ENCODE data around the gene EPB41L5.
"Not testable (repeated sequence)": the region's sequence is repeated elsewhere in the genome, so short reads cannot be mapped to it uniquely, and the experiment has no call there.

The EPB41L5 gene

GRCh38 chr2:120176526-120176925 is 163.6 kb downstream of the EPB41L5 start:
- DNase-seq (ENCODE audit: low read depth, low spot score): no peak
- no peaks in the 10 kb centered on the region for H3K36me3 ChIP-seq (ENCODE audit: insufficient read depth, low read length)
- H3K4me3 ChIP-seq: no peak overlapping the region
- no peak overlapping the region for H3K9ac ChIP-seq (ENCODE audit: insufficient read length)
- H3K27ac ChIP-seq: no peak overlapping the region
- TF ChIP-seq POLR2AphosphoS5 (IDR thresholded peaks at IDR 0.05; ENCODE audit: borderline replicate concordance, low read depth, low read length) (no peak), EZH2 (IDR thresholded peaks at IDR 0.05) (no peak), FOXP2 (optimal IDR thresholded peaks at IDR 0.05; ENCODE audit: control extremely low read depth, extremely low read length, insufficient read depth) (no peak)
- H3K9me3 ChIP-seq (ENCODE audit: low read depth, low read length): no peaks in the 10 kb centered on the region

- Histone ChIP-seq H3K4me3 (no peak overlapping the region), H3K27ac (no peak overlapping the region), H3K36me3 (ENCODE audit: insufficient read depth, low read length) (no peaks in the 10 kb centered on the region), H3K9ac (ENCODE audit: insufficient read length) (no peak overlapping the region), H3K9me3 (ENCODE audit: low read depth, low read length) (no peaks in the 10 kb centered on the region)
- DNase-seq (ENCODE audit: low read depth, low spot score): no peak
- no peak for TF ChIP-seq POLR2AphosphoS5 (IDR thresholded peaks at IDR 0.05; ENCODE audit: borderline replicate concordance, low read depth, low read length)
- TF ChIP-seq EZH2 (IDR thresholded peaks at IDR 0.05): no peak
- TF ChIP-seq FOXP2 (optimal IDR thresholded peaks at IDR 0.05; ENCODE audit: control extremely low read depth, extremely low read length, insufficient read depth): no peak
Measured at GRCh38 chr2:120177001-120177621, 164.2 kb downstream of the EPB41L5 start.

GRCh38 chr2:120177973-120178372 is 165.1 kb downstream of the EPB41L5 start:
- Histone ChIP-seq H3K9me3 (ENCODE audit: low read depth, low read length) (no peaks in the 10 kb centered on the region), H3K36me3 (ENCODE audit: insufficient read depth, low read length) (no peaks in the 10 kb centered on the region), H3K27ac (no peak overlapping the region), H3K4me3 (no peak overlapping the region), H3K9ac (ENCODE audit: insufficient read length) (no peak overlapping the region)
- no peak for DNase-seq (ENCODE audit: low read depth, low spot score)
- TF ChIP-seq EZH2 (IDR thresholded peaks at IDR 0.05): no peak
- no peak for TF ChIP-seq POLR2AphosphoS5 (IDR thresholded peaks at IDR 0.05; ENCODE audit: borderline replicate concordance, low read depth, low read length)

GRCh38 chr2:120179396-120179795 is 166.5 kb downstream of the EPB41L5 start:
- Histone ChIP-seq H3K36me3 (ENCODE audit: insufficient read depth, low read length) (no peaks in the 10 kb centered on the region), H3K9me3 (ENCODE audit: low read depth, low read length) (no peaks in the 10 kb centered on the region), H3K4me3 (no peak overlapping the region), H3K9ac (ENCODE audit: insufficient read length) (no peak overlapping the region), H3K27ac (no peak overlapping the region)
- DNase-seq (ENCODE audit: low read depth, low spot score): no peak
- TF ChIP-seq POLR2AphosphoS5 (IDR thresholded peaks at IDR 0.05; ENCODE audit: borderline replicate concordance, low read depth, low read length): no peak
- TF ChIP-seq FOXP2 (optimal IDR thresholded peaks at IDR 0.05; ENCODE audit: control extremely low read depth, extremely low read length, insufficient read depth): no peak
- TF ChIP-seq EZH2 (IDR thresholded peaks at IDR 0.05): no peak

GRCh38 chr2:120180066-120180465 is 167.2 kb downstream of the EPB41L5 start:
- H3K36me3 ChIP-seq (ENCODE audit: insufficient read depth, low read length): no peaks in the 10 kb centered on the region
- H3K27ac ChIP-seq: no peak overlapping the region
- no peak for DNase-seq (ENCODE audit: low read depth, low spot score)
- TF ChIP-seq EZH2 (IDR thresholded peaks at IDR 0.05): no peak
- no peaks in the 10 kb centered on the region for H3K9me3 ChIP-seq (ENCODE audit: low read depth, low read length)
- H3K4me3 ChIP-seq: no peak overlapping the region
- no peak overlapping the region for H3K9ac ChIP-seq (ENCODE audit: insufficient read length)

- no peak overlapping the region for H3K27ac ChIP-seq
- H3K9me3 ChIP-seq (ENCODE audit: low read depth, low read length): no peaks in the 10 kb centered on the region
- H3K4me3 ChIP-seq: no peak overlapping the region
- TF ChIP-seq FOXP2 (optimal IDR thresholded peaks at IDR 0.05; ENCODE audit: control extremely low read depth, extremely low read length, insufficient read depth) (no peak), POLR2AphosphoS5 (IDR thresholded peaks at IDR 0.05; ENCODE audit: borderline replicate concordance, low read depth, low read length) (no peak), EZH2 (IDR thresholded peaks at IDR 0.05) (no peak)
- no peaks in the 10 kb centered on the region for H3K36me3 ChIP-seq (ENCODE audit: insufficient read depth, low read length)
- no peak for DNase-seq (ENCODE audit: low read depth, low spot score)
- no peak overlapping the region for H3K9ac ChIP-seq (ENCODE audit: insufficient read length)
Measured at GRCh38 chr2:120182019-120182560, 169.2 kb downstream of the EPB41L5 start.

GRCh38 chr2:120189189-120189588 is 176.3 kb downstream of the EPB41L5 start:
- no peak overlapping the region for H3K4me3 ChIP-seq
- H3K27ac ChIP-seq: no peak overlapping the region
- TF ChIP-seq POLR2AphosphoS5 (IDR thresholded peaks at IDR 0.05; ENCODE audit: borderline replicate concordance, low read depth, low read length): no peak
- no peak for TF ChIP-seq FOXP2 (optimal IDR thresholded peaks at IDR 0.05; ENCODE audit: control extremely low read depth, extremely low read length, insufficient read depth)
- TF ChIP-seq EZH2 (IDR thresholded peaks at IDR 0.05): no peak
- no peak overlapping the region for H3K9ac ChIP-seq (ENCODE audit: insufficient read length)
- DNase-seq (ENCODE audit: low read depth, low spot score): no peak
- H3K9me3 ChIP-seq (ENCODE audit: low read depth, low read length): no peaks in the 10 kb centered on the region
- H3K36me3 ChIP-seq (ENCODE audit: insufficient read depth, low read length): no peaks in the 10 kb centered on the region

GRCh38 chr2:120192280-120192679 is 179.4 kb downstream of the EPB41L5 start:
- no peak for DNase-seq (ENCODE audit: low read depth, low spot score)
- no peak overlapping the region for H3K4me3 ChIP-seq
- H3K9ac ChIP-seq (ENCODE audit: insufficient read length): no peak overlapping the region
- TF ChIP-seq EZH2 (IDR thresholded peaks at IDR 0.05) (no peak), POLR2AphosphoS5 (IDR thresholded peaks at IDR 0.05; ENCODE audit: borderline replicate concordance, low read depth, low read length) (no peak), FOXP2 (optimal IDR thresholded peaks at IDR 0.05; ENCODE audit: control extremely low read depth, extremely low read length, insufficient read depth) (no peak)
- H3K27ac ChIP-seq: no peak overlapping the region
- no peaks in the 10 kb centered on the region for H3K36me3 ChIP-seq (ENCODE audit: insufficient read depth, low read length)
- H3K9me3 ChIP-seq (ENCODE audit: low read depth, low read length): no peaks in the 10 kb centered on the region

- no peak overlapping the region for H3K9ac ChIP-seq (ENCODE audit: insufficient read length)
- no peaks in the 10 kb centered on the region for H3K36me3 ChIP-seq (ENCODE audit: insufficient read depth, low read length)
- H3K4me3 ChIP-seq: no peak overlapping the region
- TF ChIP-seq EZH2 (IDR thresholded peaks at IDR 0.05) (no peak), POLR2AphosphoS5 (IDR thresholded peaks at IDR 0.05; ENCODE audit: borderline replicate concordance, low read depth, low read length) (no peak), FOXP2 (optimal IDR thresholded peaks at IDR 0.05; ENCODE audit: control extremely low read depth, extremely low read length, insufficient read depth) (no peak)
- H3K9me3 ChIP-seq (ENCODE audit: low read depth, low read length): no peaks in the 10 kb centered on the region
- no peak overlapping the region for H3K27ac ChIP-seq
- no peak for DNase-seq (ENCODE audit: low read depth, low spot score)
Measured at GRCh38 chr2:120195553-120195952, 182.7 kb downstream of the EPB41L5 start.

GRCh38 chr2:120199817-120200459 is 187.1 kb downstream of the EPB41L5 start:
- not testable (repeated sequence) for H3K9ac ChIP-seq (ENCODE audit: insufficient read length); DNase-seq (ENCODE audit: low read depth, low spot score); H3K27ac ChIP-seq; H3K4me3 ChIP-seq; H3K36me3 ChIP-seq (ENCODE audit: insufficient read depth, low read length); H3K9me3 ChIP-seq (ENCODE audit: low read depth, low read length)

All from SK-N-MC (cell line).